Measurements from ENCODE around the gene COL8A1. TPM values are rescaled to one million over a fixed set of nuclear protein-coding genes. Genes with fewer than 3 reads are reported as not detected.

The COL8A1 gene
- total and polyA plus RNA-seq, 3 donors from 2014 or later, result 1.1 to 11.5 (median 1.3) TPM

GRCh38 chr3:99767291-99767690, 128.9 kb downstream of the COL8A1 start:
- Histone ChIP-seq H3K4me1 (no peaks in the 10 kb centered on the region), H3K9me3 (no peaks in the 10 kb centered on the region), H3K27ac (no peak overlapping the region), H3K36me3 (ENCODE audit: low read depth, missing control alignments) (no peaks in the 10 kb centered on the region), H3K27me3 (no peaks in the 10 kb centered on the region), H3K4me3 (no peak overlapping the region)
- intact Hi-C loops (cut with DNase I; ENCODE audit: low total_unique reads), result no loop called here
- WGBS, 2 donors, result 86% methylated on average over 2 of the region's 2 CpGs
- DNase-seq, result no peak
- TF ChIP-seq POLR2A (IDR thresholded peaks at IDR 0.05), result no peak
- TF ChIP-seq CTCF (IDR thresholded peaks at IDR 0.05), result no peak

- no peak for DNase-seq
- 96 to 100% methylated on average over 1 of the region's 1 CpG for WGBS, 2 donors
- Histone ChIP-seq H3K9me3 (no peaks in the 10 kb centered on the region), H3K4me3 (no peak overlapping the region), H3K27ac (no peak overlapping the region), H3K27me3 (no peaks in the 10 kb centered on the region), H3K4me1 (no peaks in the 10 kb centered on the region), H3K36me3 (ENCODE audit: low read depth, missing control alignments) (no peaks in the 10 kb centered on the region)
- intact Hi-C loops (cut with DNase I; ENCODE audit: low total_unique reads), result no loop called here
- no peak for TF ChIP-seq CTCF (IDR thresholded peaks at IDR 0.05)
- no peak for TF ChIP-seq POLR2A (IDR thresholded peaks at IDR 0.05)
Measured at GRCh38 chr3:99768126-99768525, 129.7 kb downstream of the COL8A1 start.

GRCh38 chr3:99768808-99769501, 130.6 kb downstream of the COL8A1 start:
- H3K27ac ChIP-seq, result no peak overlapping the region
- DNase-seq, result peak; percentile 29
- H3K4me1 ChIP-seq, result no peaks in the 10 kb centered on the region
- 66 to 79% methylated on average over 2 of the region's 2 CpGs for WGBS, 2 donors
- intact Hi-C loops (cut with DNase I; ENCODE audit: low total_unique reads), result no loop called here
- H3K9me3 ChIP-seq, result no peaks in the 10 kb centered on the region
- TF ChIP-seq CTCF (IDR thresholded peaks at IDR 0.05) (no peak), POLR2A (IDR thresholded peaks at IDR 0.05) (no peak)
- no peaks in the 10 kb centered on the region for H3K36me3 ChIP-seq (ENCODE audit: low read depth, missing control alignments)
- H3K4me3 ChIP-seq, result no peak overlapping the region
- no peaks in the 10 kb centered on the region for H3K27me3 ChIP-seq

GRCh38 chr3:99772171-99772570, 133.8 kb downstream of the COL8A1 start:
- Histone ChIP-seq H3K27me3 (no peaks in the 10 kb centered on the region), H3K27ac (no peak overlapping the region), H3K4me3 (no peak overlapping the region), H3K9me3 (no peaks in the 10 kb centered on the region), H3K4me1 (no peaks in the 10 kb centered on the region), H3K36me3 (ENCODE audit: low read depth, missing control alignments) (no peaks in the 10 kb centered on the region)
- WGBS, 2 donors, result 87 to 91% methylated on average over 3 of the region's 3 CpGs
- intact Hi-C loops (cut with DNase I; ENCODE audit: low total_unique reads), result no loop called here
- no peak for DNase-seq
- no peak for TF ChIP-seq POLR2A (IDR thresholded peaks at IDR 0.05)
- no peak for TF ChIP-seq CTCF (IDR thresholded peaks at IDR 0.05)

GRCh38 chr3:99772671-99773070, 134.3 kb downstream of the COL8A1 start:
- 90 to 92% methylated on average over 1 of the region's 1 CpG for WGBS, 2 donors
- no peaks in the 10 kb centered on the region for H3K4me1 ChIP-seq
- TF ChIP-seq CTCF (IDR thresholded peaks at IDR 0.05) (no peak), POLR2A (IDR thresholded peaks at IDR 0.05) (no peak)
- H3K27ac ChIP-seq, result no peak overlapping the region
- no peaks in the 10 kb centered on the region for H3K36me3 ChIP-seq (ENCODE audit: low read depth, missing control alignments)
- H3K27me3 ChIP-seq, result no peaks in the 10 kb centered on the region
- intact Hi-C loops (cut with DNase I; ENCODE audit: low total_unique reads), result no loop called here
- DNase-seq, result no peak
- H3K4me3 ChIP-seq, result no peak overlapping the region
- no peaks in the 10 kb centered on the region for H3K9me3 ChIP-seq

Data from testis (tissue), 3 donors.